Trophoblast cell (in vitro differentiated cells and primary cell): ENCODE measurements around the gene ZNF594.
A peak's percentile ranks its signal among the peaks of the same experiment; 100 is the strongest.
"Not testable (repeated sequence)": the region's sequence is repeated elsewhere in the genome, so short reads cannot be mapped to it uniquely, and the experiment has no call there.

ENCODE experiments used
- DNase-seq, 2 donors: peaks; one replicate each; pipeline ENCODE4 v3.0.0-alpha.2; 2016
- H2AFZ ChIP-seq: 2 replicates; pipeline ENCODE4 v1.6.1; 2013; ENCODE audit warnings: low read length, moderate library complexity, mild to moderate bottlenecking; ENCODE audit not compliant: insufficient read depth, poor library complexity
- H2AK5ac ChIP-seq: 2 replicates; pipeline ENCODE4 v1.6.1; 2013; ENCODE audit warnings: mild to moderate bottlenecking, low read length
- H2BK120ac ChIP-seq: 2 replicates; pipeline ENCODE4 v1.6.1; 2013; ENCODE audit warnings: low read length, mild to moderate bottlenecking, moderate library complexity; ENCODE audit not compliant: insufficient read depth, poor library complexity
- H2BK12ac ChIP-seq: 2 replicates; pipeline ENCODE4 v1.6.1; 2013; ENCODE audit warnings: mild to moderate bottlenecking, low read length, moderate library complexity
- H2BK5ac ChIP-seq: 2 replicates; pipeline ENCODE4 v1.6.1; 2013; ENCODE audit warnings: low read length, low read depth, moderate library complexity, mild to moderate bottlenecking; ENCODE audit not compliant: poor library complexity
- H3K14ac ChIP-seq: 2 replicates; pipeline ENCODE4 v1.6.1; 2013; ENCODE audit warnings: mild to moderate bottlenecking, low read length
- H3K18ac ChIP-seq: 2 replicates; pipeline ENCODE4 v1.6.1; 2013; ENCODE audit warnings: mild to moderate bottlenecking, low read length
- H3K23ac ChIP-seq: 2 replicates; pipeline ENCODE4 v1.6.1; 2013; ENCODE audit warnings: low read length
- H3K27ac ChIP-seq: 2 replicates; pipeline ENCODE4 v1.5.1; 2013; ENCODE audit warnings: low read depth, mild to moderate bottlenecking, inconsistent platforms, low read length, moderate library complexity
- H3K27me3 ChIP-seq: 2 replicates; pipeline ENCODE4 v1.6.1; 2013; ENCODE audit warnings: inconsistent platforms, mild to moderate bottlenecking, low read length, moderate library complexity; ENCODE audit not compliant: insufficient read depth
- H3K36me3 ChIP-seq, 2 experiments: 1 replicate in 1 of 2; 2 replicates in 1 of 2; pipeline ENCODE4 v1.6.1; 2013; ENCODE audit warnings: low read length in 2 of 2, mild to moderate bottlenecking in 2 of 2, moderate library complexity in 1 of 2; ENCODE audit not compliant: insufficient read depth in 2 of 2, control insufficient read depth in 1 of 2
- H3K4ac ChIP-seq: 2 replicates; pipeline ENCODE4 v1.6.1; 2013; ENCODE audit warnings: low read depth, mild to moderate bottlenecking, low read length, moderate library complexity
- H3K4me1 ChIP-seq, 2 experiments: 1 replicate in 1 of 2; 2 replicates in 1 of 2; pipeline ENCODE4 v1.6.1; 2013; ENCODE audit warnings: low read length in 2 of 2, mild to moderate bottlenecking in 2 of 2, moderate library complexity in 1 of 2; ENCODE audit not compliant: insufficient read depth in 2 of 2, control insufficient read depth in 1 of 2
- H3K4me2 ChIP-seq: 2 replicates; pipeline ENCODE4 v1.6.1; 2013; ENCODE audit warnings: inconsistent platforms, mild to moderate bottlenecking, low read length, moderate library complexity
- H3K4me3 ChIP-seq: 2 replicates; pipeline ENCODE4 v1.5.1; 2013; ENCODE audit warnings: mild to moderate bottlenecking, low read depth, low read length, inconsistent platforms
- H3K79me1 ChIP-seq: one replicate; pipeline ENCODE4 v1.6.1; 2013; ENCODE audit warnings: low read length
- H3K79me2 ChIP-seq: 2 replicates; pipeline ENCODE4 v1.6.1; 2013; ENCODE audit warnings: low read length, mild to moderate bottlenecking; ENCODE audit not compliant: control insufficient read depth, insufficient read depth, poor library complexity
- H3K9ac ChIP-seq: 2 replicates; pipeline ENCODE4 v1.6.1; 2013; ENCODE audit warnings: mild to moderate bottlenecking, low read length
- H3K9me3 ChIP-seq: 2 replicates; pipeline ENCODE4 v1.6.1; 2013; ENCODE audit warnings: low read depth, mild to moderate bottlenecking, control low read depth, inconsistent platforms, low read length; ENCODE audit not compliant: insufficient read depth
- H4K12ac ChIP-seq: 2 replicates; pipeline ENCODE4 v1.6.1; 2013; ENCODE audit warnings: low read depth, mild to moderate bottlenecking, low read length, moderate library complexity
- H4K8ac ChIP-seq: 2 replicates; pipeline ENCODE4 v1.6.1; 2013; ENCODE audit warnings: low read depth, mild to moderate bottlenecking, low read length, moderate library complexity
- H4K91ac ChIP-seq: one replicate; pipeline ENCODE4 v1.6.1; 2013; ENCODE audit warnings: low read depth, mild to moderate bottlenecking, low read length, moderate library complexity
- WGBS: extraction: QIAGEN DNeasy Blood & Tissue Kit; methylation state at CpG from one replicate; pipeline ENCODE4 v1.1.7; 2013; ENCODE audit warnings: missing lambda C conversion rate; ENCODE audit not compliant: insufficient read length, insufficient coverage; ENCODE audit errors: extremely low coverage; 5-methylcytosine and 5-hydroxymethylcytosine counted together

The ZNF594 gene

GRCh38 chr17:5236938-5237540 lies 45.4 kb upstream of the ZNF594 start:
- no peak overlapping the region for H3K9ac ChIP-seq
- H3K79me1 ChIP-seq, result no peaks in the 10 kb centered on the region
- WGBS, result no CpG with 5 or more reads among the region's 3 CpGs
- no peak overlapping the region for H4K91ac ChIP-seq
- no peak overlapping the region for H3K4me3 ChIP-seq
- H4K8ac ChIP-seq, result no peak overlapping the region
- no peak overlapping the region for H3K27ac ChIP-seq
- no peak overlapping the region for H4K12ac ChIP-seq
- H2AK5ac ChIP-seq, result no peak overlapping the region
- H3K36me3 ChIP-seq, result no peaks in the 10 kb centered on the region
- H3K4ac ChIP-seq, result no peak overlapping the region
- DNase-seq, result no peak
- no peak overlapping the region for H2BK12ac ChIP-seq
- no peaks in the 10 kb centered on the region for H3K27me3 ChIP-seq
- peaks cover 3% of the 10 kb centered on the region for H3K9me3 ChIP-seq
- H3K79me2 ChIP-seq, result no peaks in the 10 kb centered on the region
- no peak overlapping the region for H2BK120ac ChIP-seq
- H2BK5ac ChIP-seq, result no peak overlapping the region
- no peaks in the 10 kb centered on the region for H3K4me1 ChIP-seq
- no peak overlapping the region for H3K18ac ChIP-seq
- no peak overlapping the region for H2AFZ ChIP-seq
- H3K14ac ChIP-seq, result no peak overlapping the region
- no peak overlapping the region for H3K4me2 ChIP-seq
- H3K23ac ChIP-seq, result no peak overlapping the region

DNA sequence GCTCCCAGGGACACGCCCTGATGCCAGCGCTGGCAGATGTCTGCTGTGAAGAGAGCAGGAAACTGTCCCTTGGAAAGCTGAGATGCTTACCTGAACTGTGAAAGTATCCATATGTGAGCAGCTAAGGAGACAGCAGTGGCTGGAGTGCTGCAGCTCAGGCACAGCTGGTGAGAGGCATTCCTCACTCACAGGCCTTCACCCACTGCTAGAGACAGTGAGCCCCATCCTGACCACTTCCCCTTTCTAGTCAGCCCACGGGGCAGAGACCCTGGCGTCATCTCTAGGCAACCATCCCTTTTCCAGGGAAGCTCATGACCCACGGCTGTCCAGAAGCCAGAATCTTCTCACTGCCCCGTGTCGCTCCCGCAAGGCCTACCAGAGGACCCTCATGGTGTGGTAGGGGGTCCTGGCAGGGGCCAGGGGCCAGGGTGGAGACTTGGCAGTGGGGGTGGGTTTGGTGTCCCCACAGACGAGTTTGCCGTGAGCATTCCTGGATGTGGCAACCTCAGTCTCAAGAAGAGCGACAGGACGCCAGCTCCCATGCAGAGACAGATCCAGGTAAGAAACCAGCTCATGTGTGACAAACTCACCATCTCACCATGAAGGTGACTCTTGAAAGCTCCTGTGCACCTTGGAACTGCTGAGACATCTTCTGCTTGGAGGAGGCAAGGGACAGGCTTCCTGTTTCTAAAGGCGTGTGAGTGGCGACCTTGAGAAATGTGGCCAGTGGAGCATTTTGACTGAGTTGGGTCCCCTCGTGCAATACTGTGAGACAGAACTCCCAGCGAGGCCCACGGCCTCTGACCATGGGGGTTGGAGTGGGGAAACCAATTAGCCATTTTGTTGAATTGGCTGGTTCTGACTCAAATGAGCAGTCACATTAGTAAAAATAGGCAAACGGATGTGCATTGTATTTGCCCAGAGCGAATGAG lies 43.2 kb upstream of the ZNF594 start, which contains the start of gene SCIMP:
SCIMP (minus strand) TSS at position 216 of the 932 bp plus-strand sequence; CDS start at position 111, 105 bp downstream.
- Histone ChIP-seq H3K4me3 (no peak within 1 kb of the TSS), H2AK5ac (no peak within 1 kb of the TSS), H3K4me2 (no peak within 1 kb of the TSS), H3K4me1 (no peaks in the 10 kb centered on the region), H3K18ac (no peak within 1 kb of the TSS), H3K9me3 (peaks cover 2% of the 10 kb centered on the region), H2BK120ac (no peak within 1 kb of the TSS), H3K4ac (no peak within 1 kb of the TSS), H2BK5ac (no peak within 1 kb of the TSS), H2AFZ (no peak within 1 kb of the TSS), H3K27me3 (no peaks in the 10 kb centered on the region), H3K79me2 (no peaks in the 10 kb centered on the region), H4K12ac (no peak within 1 kb of the TSS), H3K27ac (no peak within 1 kb of the TSS), H3K79me1 (no peaks in the 10 kb centered on the region), H3K14ac (no peak within 1 kb of the TSS), H3K9ac (no peak within 1 kb of the TSS), H4K91ac (no peak within 1 kb of the TSS), H3K23ac (no peak within 1 kb of the TSS), H3K36me3 (no peaks in the 10 kb centered on the region), H4K8ac (no peak within 1 kb of the TSS), H2BK12ac (no peak within 1 kb of the TSS)
- no CpG with 5 or more reads among the region's 19 CpGs for WGBS
- DNase-seq, result peak in 1 of 2 donors; percentile 26

DNA sequence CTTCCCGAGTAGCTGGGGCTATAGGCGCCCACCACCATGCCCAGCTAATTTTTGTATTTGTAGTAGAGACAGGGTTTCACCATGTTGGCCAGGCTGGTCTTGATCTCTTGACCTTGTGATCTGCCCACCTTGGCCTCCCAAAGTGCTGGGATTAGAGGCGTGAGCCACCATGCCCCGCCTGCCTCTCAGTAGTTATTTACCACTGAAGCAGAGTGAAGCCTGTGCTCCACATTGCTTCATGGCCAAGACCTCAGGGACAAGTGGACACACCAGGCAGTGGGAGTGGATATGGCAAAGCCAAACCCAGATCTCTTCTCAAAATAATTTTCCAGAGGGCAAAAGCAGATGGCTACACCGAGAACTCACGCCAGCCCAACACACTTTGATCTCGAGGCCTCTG lies 41.8 kb upstream of the ZNF594 start:
- not testable (repeated sequence) for H3K9ac ChIP-seq, H4K91ac ChIP-seq, H3K14ac ChIP-seq, H2BK12ac ChIP-seq, H4K8ac ChIP-seq, H3K4me3 ChIP-seq, H3K79me2 ChIP-seq, H3K23ac ChIP-seq, H2AK5ac ChIP-seq, H3K4me2 ChIP-seq, H4K12ac ChIP-seq, DNase-seq, H3K4ac ChIP-seq, H2BK120ac ChIP-seq, H3K27ac ChIP-seq, H3K36me3 ChIP-seq, H3K27me3 ChIP-seq, H3K4me1 ChIP-seq, H3K18ac ChIP-seq, H3K9me3 ChIP-seq, H2AFZ ChIP-seq, H2BK5ac ChIP-seq, H3K79me1 ChIP-seq
- no CpG with 5 or more reads among the region's 7 CpGs for WGBS

DNA sequence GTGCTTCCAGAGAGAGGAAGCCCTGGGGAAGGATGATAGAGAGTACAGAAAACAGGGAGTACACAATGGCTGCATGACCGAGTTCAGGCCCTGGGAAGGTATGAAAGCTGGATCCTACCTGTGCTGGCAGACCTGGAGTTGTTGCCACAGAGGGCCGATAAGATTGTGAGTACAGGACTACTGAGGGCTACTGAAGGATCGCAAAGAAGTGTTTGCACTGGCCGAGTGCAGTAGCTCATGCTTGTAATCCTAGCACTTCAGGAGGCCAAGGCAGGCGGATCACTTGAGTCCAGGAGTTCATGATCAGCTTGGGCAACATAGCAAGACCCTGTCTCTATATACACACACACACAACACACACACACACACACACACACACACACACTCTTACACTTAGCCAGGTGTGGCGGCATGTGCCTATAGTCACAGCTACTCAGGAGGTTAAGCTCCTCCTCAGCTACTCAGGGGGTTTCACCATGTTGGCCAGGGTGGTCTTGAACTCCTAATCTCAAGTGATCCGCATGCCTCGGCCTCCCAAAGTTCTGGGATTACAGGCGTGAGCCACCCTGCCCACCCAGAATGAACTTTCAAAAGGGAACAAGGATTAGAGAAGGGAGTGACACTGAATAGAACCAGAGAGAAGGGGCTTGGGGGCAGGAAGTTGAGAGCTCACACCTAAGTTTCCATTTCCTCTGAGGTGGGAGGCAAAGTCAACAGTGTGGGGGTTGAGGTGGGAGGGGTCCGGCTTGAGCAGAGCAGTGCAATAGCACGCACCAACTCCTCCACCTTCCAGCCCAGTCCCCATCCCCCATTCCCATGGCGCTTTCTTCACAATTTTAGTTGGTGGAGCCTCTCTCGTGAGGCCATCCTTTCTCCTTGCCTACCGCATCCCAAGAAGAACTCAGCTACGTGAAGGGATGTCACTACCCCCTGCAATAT lies 35.5 kb upstream of the ZNF594 start:
- Histone ChIP-seq H3K14ac (no peak overlapping the region), H3K18ac (no peak overlapping the region), H3K4me1 (peaks cover 5% of the 10 kb centered on the region in 2 experiments), H3K23ac (no peak overlapping the region), H3K4me3 (no peak overlapping the region), H2AFZ (no peak overlapping the region), H3K79me1 (no peaks in the 10 kb centered on the region), H2AK5ac (no peak overlapping the region), H3K4ac (no peak overlapping the region), H3K27ac (no peak overlapping the region), H3K9me3 (no peaks in the 10 kb centered on the region), H4K12ac (no peak overlapping the region), H3K36me3 (no peaks in the 10 kb centered on the region), H2BK5ac (no peak overlapping the region), H3K79me2 (no peaks in the 10 kb centered on the region), H4K91ac (no peak overlapping the region), H3K27me3 (no peaks in the 10 kb centered on the region), H3K9ac (no peak overlapping the region), H2BK12ac (no peak overlapping the region), H3K4me2 (no peak overlapping the region), H2BK120ac (no peak overlapping the region), H4K8ac (no peak overlapping the region)
- no CpG with 5 or more reads among the region's 15 CpGs for WGBS
- no peak for DNase-seq
